HepG2 (cell line): ENCODE results near the gene TADA2B. TPM values are rescaled to one million over a fixed set of nuclear protein-coding genes. Genes with fewer than 3 reads are reported as not detected.

Experiments used
- ATAC-seq: fragments of 200-7000 bp; cut with Tn5 transposase; 3 replicates; pipeline ENCODE4 v1.9.1; 2020; ENCODE audit warnings: mild to moderate bottlenecking, moderate library complexity
- BruUV-seq: library from RNA; stranded (reverse); fragments of 400-500 nt; replicated peaks from 2 replicates; lab custom pipeline; 2021; lab: Mats Ljungman, UMichigan
- CTCF ChIA-PET: fragments of 300-600 bp; formaldehyde crosslinking; extraction: SDS; loops from one replicate; lab custom pipeline; 2021; ENCODE audit warnings: low total read pairs, inconsistent platforms, low intra/inter-chr PET ratio; lab: Yijun Ruan, JAX
- POLR2A ChIA-PET: fragments of 350-600 bp; sonication (Branson Sonifier 250); formaldehyde crosslinking; loops from one replicate; lab custom pipeline; 2020; ENCODE audit warnings: antibody characterized with exemption, inconsistent platforms; lab: Yijun Ruan, JAX
- DNase-seq: peaks from one replicate; pipeline ENCODE4 v3.0.0-alpha.2; 2015; ENCODE audit warnings: low spot score
- FAIRE-seq: peaks from 3 replicates; lab custom pipeline; 2011; peaks lifted over from hg19 to GRCh38; lab: Jason Lieb, UNC
- H2AFZ ChIP-seq: one replicate; pipeline ENCODE4 v1.6.1; 2011; ENCODE audit warnings: low read length, inconsistent platforms
- H3K27ac ChIP-seq: fragments of 300-600 bp; 3 replicates; pipeline ENCODE4 v1.8.0; 2011; ENCODE audit warnings: mixed run types, mild to moderate bottlenecking, mixed read lengths, low read length, inconsistent platforms; ENCODE audit not compliant: insufficient read depth; ENCODE audit errors: extremely low read length
- H3K27me3 ChIP-seq, 2 experiments: fragments of 200-600 bp in 1 of 2; 2 replicates in 1 of 2; 3 replicates in 1 of 2; pipeline versions ENCODE4 v1.6.0 to v1.8.0; 2011; ENCODE audit warnings: low read length in 2 of 2, mild to moderate bottlenecking in 2 of 2, moderate library complexity in 2 of 2, inconsistent platforms in 1 of 2; ENCODE audit not compliant: insufficient read depth in 2 of 2, control insufficient read depth in 1 of 2
- H3K36me3 ChIP-seq, 2 experiments: fragments of 200-600 bp in 1 of 2; replicated peaks in 1 of 2; 2 replicates in 1 of 2; 3 replicates in 1 of 2; pipeline versions ENCODE4 v1.5.1 to v1.8.0; 2011; ENCODE audit warnings: low read length in 2 of 2, inconsistent platforms in 1 of 2; ENCODE audit not compliant: insufficient read depth in 2 of 2, control insufficient read depth in 1 of 2
- H3K4me1 ChIP-seq: 2 replicates; pipeline ENCODE4 v1.5.1; 2012; ENCODE audit warnings: low read length, inconsistent platforms; ENCODE audit not compliant: insufficient read depth
- H3K4me2 ChIP-seq: 2 replicates; pipeline ENCODE4 v1.6.0; 2011; ENCODE audit warnings: low read depth, low read length, inconsistent platforms
- H3K4me3 ChIP-seq, 3 experiments: fragments of 200-600 bp in 1 of 3; sonication (generic), shearing (Covaris generic) in 1 of 3; replicated peaks in 1 of 3; 2 replicates each; pipeline ENCODE4 v1.5.1; 2011 to 2016; ENCODE audit warnings: low read length in 3 of 3, inconsistent platforms in 2 of 3, low read depth in 2 of 3, mild to moderate bottlenecking in 2 of 3, control low read depth in 1 of 3, mixed read lengths in 1 of 3; ENCODE audit not compliant: insufficient read depth in 1 of 3
- H3K79me2 ChIP-seq: one replicate; pipeline ENCODE4 v1.6.1; 2011; ENCODE audit warnings: low read length, inconsistent platforms; ENCODE audit not compliant: insufficient read depth
- H3K9ac ChIP-seq: 2 replicates; pipeline ENCODE4 v1.6.0; 2011; ENCODE audit warnings: mild to moderate bottlenecking, low read depth, low read length, inconsistent platforms; ENCODE audit not compliant: insufficient read depth
- H3K9me3 ChIP-seq: 2 replicates; pipeline ENCODE4 v1.5.1; 2012; ENCODE audit warnings: mild to moderate bottlenecking, low read length
- H4K20me1 ChIP-seq: 2 replicates; pipeline ENCODE4 v1.6.0; 2011; ENCODE audit warnings: inconsistent platforms, mild to moderate bottlenecking, low read length, moderate library complexity; ENCODE audit not compliant: insufficient read depth
- CREM ChIP-seq, 2 experiments: sonication (generic) in 1 of 2; formaldehyde crosslinking in 1 of 2; IDR thresholded peaks; 2 replicates each; pipeline versions ENCODE4 v1.4.0 to v1.6.1; 2016 to 2020; ENCODE audit warnings: antibody characterized with exemption in 1 of 2, mild to moderate bottlenecking in 1 of 2, missing genetic modification reagents in 1 of 2
- XBP1 ChIP-seq: sonication (generic); formaldehyde crosslinking; IDR thresholded peaks from 2 replicates; pipeline ENCODE4 v1.5.0; 2020; ENCODE audit warnings: missing genetic modification reagents
- ZEB1 ChIP-seq: IDR thresholded peaks from 2 replicates; pipeline ENCODE4 v1.6.1; 2012; ENCODE audit warnings: mild to moderate bottlenecking, low read depth, inconsistent platforms; ENCODE audit not compliant: insufficient replicate concordance
- WGBS: methylation state at CpG from one replicate; pipeline ENCODE4 v1.1.6; 2017; ENCODE audit warnings: low lambda C conversion rate; 5-methylcytosine and 5-hydroxymethylcytosine counted together
- in situ Hi-C: cut with HindIII; loops from 2 replicates; pipeline ENCODE4 v1.10.0; 2017; ENCODE audit warnings: low pct_unique_long_range_greater_than_20kb; ENCODE audit not compliant: extremely low pct_ligation_motif_present
- intact Hi-C: fragments of 100-400 bp; cut with micrococcal nuclease; formaldehyde crosslinking; loops from one replicate; pipeline ENCODE4 v1.10.0; 2022; ENCODE audit not compliant: unreplicated experiment
- polyA plus RNA-seq, 8 experiments: library from polyadenylated mRNA; depleted of rRNA in 3 of 8; stranded (reverse) in 7 of 8; unstranded in 1 of 8; fragments of >200 nt; fragmentation: Illumina TruSeq in 4 of 8; extraction: Trizol in 4 of 8; gene quantifications; 2 replicates each; pipeline versions ENCODE4 v1.2.1 to v1.2.3, GENCODE V29; 2011 to 2016; ENCODE audit warnings: low read depth in 4 of 8, missing spikeins in 1 of 8, mixed read lengths in 1 of 8; ENCODE audit not compliant: insufficient read depth in 1 of 8
- total RNA-seq, 5 experiments: library from RNA; depleted of rRNA; stranded (reverse); fragments of >200 nt; fragmentation: Illumina TruSeq; extraction: Trizol; gene quantifications; 2 replicates each; pipeline ENCODE4 v1.2.3, GENCODE V29; 2016; ENCODE audit warnings: low read depth in 1 of 5
- TF ChIP-seq, protein P1 (sequence below): sonication (generic); formaldehyde crosslinking; IDR thresholded peaks from 2 replicates; pipeline ENCODE4 v1.5.0; 2020; ENCODE audit warnings: missing genetic modification reagents
- TF ChIP-seq, protein P2 (sequence below): sonication (generic); formaldehyde crosslinking; IDR thresholded peaks from 2 replicates; pipeline ENCODE4 v1.8.0; 2022; ENCODE audit warnings: mild to moderate bottlenecking, missing genetic modification reagents

The TADA2B gene
- total and polyA plus RNA-seq, 2 of the 13 experiments (the other 11 are each of a cell fraction or from before 2014, with no cell fraction given) = 4.6 to 8.9 TPM

DNA sequence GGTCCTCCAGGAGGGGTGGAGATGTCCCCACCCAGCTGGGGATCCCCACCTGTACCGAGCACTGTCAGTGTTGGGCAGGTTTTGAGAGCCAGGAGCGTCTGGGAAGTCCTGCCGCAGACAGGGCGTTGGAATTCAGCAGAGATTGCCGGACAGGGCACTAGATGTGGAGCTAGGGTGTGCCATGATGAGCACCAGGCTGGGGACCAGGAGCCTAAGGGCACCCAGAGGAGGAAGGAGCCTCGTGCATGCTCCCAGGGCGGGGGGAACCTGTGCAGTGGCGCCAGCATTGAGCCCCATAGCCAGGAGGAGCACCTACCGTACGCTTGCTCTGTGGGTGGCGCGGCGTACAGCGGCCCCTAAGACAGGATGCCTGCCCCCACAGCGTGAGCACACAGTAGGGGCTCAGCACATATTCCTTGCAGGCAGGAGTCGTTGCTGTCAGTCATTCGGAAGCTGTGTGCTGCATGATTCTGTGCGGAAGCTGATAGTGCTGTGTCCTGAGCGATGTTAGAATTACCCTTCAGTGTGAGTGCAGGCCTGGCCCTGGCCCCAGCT lies 18.8 kb upstream of the TADA2B start:
- ChIA-PET CTCF (no interaction called here), POLR2A (no interaction called here)
- Histone ChIP-seq H3K79me2 (no peaks in the 10 kb centered on the region), H3K4me1 (peaks cover 34% of the 10 kb centered on the region), H4K20me1 (no peaks in the 10 kb centered on the region), H3K9me3 (no peaks in the 10 kb centered on the region), H3K36me3 (peaks cover 22 to 65% of the 10 kb centered on the region in 2 experiments; a peak in 4 of 5 replicates), H3K27me3 (no peaks in the 10 kb centered on the region)
- no peak for DNase-seq
- FAIRE-seq = no peak
- no peak for TF ChIP-seq ZEB1
- TF ChIP-seq, protein P1, sequence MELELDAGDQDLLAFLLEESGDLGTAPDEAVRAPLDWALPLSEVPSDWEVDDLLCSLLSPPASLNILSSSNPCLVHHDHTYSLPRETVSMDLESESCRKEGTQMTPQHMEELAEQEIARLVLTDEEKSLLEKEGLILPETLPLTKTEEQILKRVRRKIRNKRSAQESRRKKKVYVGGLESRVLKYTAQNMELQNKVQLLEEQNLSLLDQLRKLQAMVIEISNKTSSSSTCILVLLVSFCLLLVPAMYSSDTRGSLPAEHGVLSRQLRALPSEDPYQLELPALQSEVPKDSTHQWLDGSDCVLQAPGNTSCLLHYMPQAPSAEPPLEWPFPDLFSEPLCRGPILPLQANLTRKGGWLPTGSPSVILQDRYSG (CRISPR knock-in tag) = no peak
- TF ChIP-seq CREM (IDR thresholded peaks at IDR 0.05) = no peak
- TF ChIP-seq CREM (CRISPR knock-in tag; IDR thresholded peaks at IDR 0.05) = no peak
- TF ChIP-seq XBP1 (CRISPR knock-in tag) = no peak
- TF ChIP-seq, protein P2, sequence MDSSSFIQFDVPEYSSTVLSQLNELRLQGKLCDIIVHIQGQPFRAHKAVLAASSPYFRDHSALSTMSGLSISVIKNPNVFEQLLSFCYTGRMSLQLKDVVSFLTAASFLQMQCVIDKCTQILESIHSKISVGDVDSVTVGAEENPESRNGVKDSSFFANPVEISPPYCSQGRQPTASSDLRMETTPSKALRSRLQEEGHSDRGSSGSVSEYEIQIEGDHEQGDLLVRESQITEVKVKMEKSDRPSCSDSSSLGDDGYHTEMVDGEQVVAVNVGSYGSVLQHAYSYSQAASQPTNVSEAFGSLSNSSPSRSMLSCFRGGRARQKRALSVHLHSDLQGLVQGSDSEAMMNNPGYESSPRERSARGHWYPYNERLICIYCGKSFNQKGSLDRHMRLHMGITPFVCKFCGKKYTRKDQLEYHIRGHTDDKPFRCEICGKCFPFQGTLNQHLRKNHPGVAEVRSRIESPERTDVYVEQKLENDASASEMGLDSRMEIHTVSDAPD = no peak
- TF ChIP-seq, all 625 proteins: peak for 0
- Histone ChIP-seq H3K4me3 (no peak overlapping the region), H2AFZ (no peak overlapping the region), H3K9ac (no peak overlapping the region), H3K4me2 (no peak overlapping the region), H3K27ac (no peak overlapping the region)
- intact Hi-C loops (no loop called here), in situ Hi-C loops (no loop called here)
- 97% methylated on average over 6 of the region's 19 CpGs for WGBS
- no peak for ATAC-seq
- no TSS peak for BruUV-seq
